HepG2 (cell line): ENCODE results near the gene ZNF584. TPM values are rescaled to one million over a fixed set of nuclear protein-coding genes. Genes with fewer than 3 reads are reported as not detected.
A peak's percentile ranks its signal among the peaks of the same experiment; 100 is the strongest.

Experiments used
- BCL6 ChIP-seq: IDR thresholded peaks from 2 replicates; pipeline ENCODE4 v1.6.1; 2016; ENCODE audit warnings: missing genetic modification reagents, missing compliant biosample characterization
- CREB1 ChIP-seq, 2 experiments: fragments of 450-650 bp in 1 of 2; IDR thresholded peaks; 2 replicates each; pipeline ENCODE4 v1.6.1; 2016 to 2017; ENCODE audit warnings: control low read depth in 1 of 2, mild to moderate bottlenecking in 1 of 2, missing compliant biosample characterization in 1 of 2, missing genetic modification characterization in 1 of 2
- DR1 ChIP-seq: sonication (generic); formaldehyde crosslinking; IDR thresholded peaks from 2 replicates; pipeline ENCODE4 v1.8.0; 2021; ENCODE audit warnings: mild to moderate bottlenecking, missing genetic modification reagents, inconsistent platforms
- GATAD1 ChIP-seq: IDR thresholded peaks from 2 replicates; pipeline ENCODE4 v1.6.1; 2016; ENCODE audit warnings: missing genetic modification reagents, missing compliant biosample characterization
- GRHL1 ChIP-seq: sonication (generic); formaldehyde crosslinking; conservative IDR thresholded peaks from 2 replicates; pipeline ENCODE4 v1.8.0; 2022; ENCODE audit warnings: missing genetic modification reagents
- KLF13 ChIP-seq: sonication (generic); formaldehyde crosslinking; IDR thresholded peaks from 2 replicates; pipeline ENCODE4 v1.4.0; 2020; ENCODE audit warnings: mild to moderate bottlenecking, missing genetic modification reagents
- KLF15 ChIP-seq: sonication (generic); formaldehyde crosslinking; IDR thresholded peaks from 2 replicates; pipeline ENCODE4 v1.8.1; 2023; ENCODE audit warnings: borderline replicate concordance, mild to moderate bottlenecking, inconsistent platforms, missing genetic modification reagents, mixed read lengths
- LCORL ChIP-seq, 2 experiments: fragments of 450-650 bp in 1 of 2; sonication (generic) in 1 of 2; formaldehyde crosslinking in 1 of 2; IDR thresholded peaks; 2 replicates each; pipeline versions ENCODE4 v1.5.0 to v1.6.1; 2017 to 2020; ENCODE audit warnings: antibody characterized with exemption in 1 of 2, missing genetic modification reagents in 1 of 2
- MYNN ChIP-seq: sonication (generic); formaldehyde crosslinking; IDR thresholded peaks from 2 replicates; pipeline ENCODE4 v1.4.0; 2020; ENCODE audit warnings: mild to moderate bottlenecking, low read depth, missing genetic modification reagents
- PPARG ChIP-seq: conservative IDR thresholded peaks from 2 replicates; pipeline ENCODE4 v1.6.1; 2016; ENCODE audit warnings: missing biosample characterization, missing genetic modification reagents
- PRDM10 ChIP-seq: sonication (generic); formaldehyde crosslinking; IDR thresholded peaks from 2 replicates; pipeline ENCODE4 v1.4.0; 2020; ENCODE audit warnings: low read depth, missing genetic modification reagents
- RARG ChIP-seq: sonication (generic); formaldehyde crosslinking; IDR thresholded peaks from 2 replicates; pipeline ENCODE4 v1.4.0; 2020; ENCODE audit warnings: low read depth, mild to moderate bottlenecking, missing genetic modification reagents
- SMYD3 ChIP-seq: sonication (generic); formaldehyde crosslinking; IDR thresholded peaks from 2 replicates; pipeline ENCODE4 v1.8.1; 2023; ENCODE audit warnings: mild to moderate bottlenecking, missing genetic modification reagents
- ZNF230 ChIP-seq: sonication (generic); formaldehyde crosslinking; IDR thresholded peaks from 2 replicates; pipeline ENCODE4 v1.4.0; 2020; ENCODE audit warnings: mild to moderate bottlenecking, missing genetic modification reagents
- ZNF720 ChIP-seq: sonication (generic); formaldehyde crosslinking; IDR thresholded peaks from 2 replicates; pipeline ENCODE4 v1.4.0; 2020; ENCODE audit warnings: missing genetic modification reagents
- ZSCAN30 ChIP-seq: sonication (generic); formaldehyde crosslinking; IDR thresholded peaks from 2 replicates; pipeline ENCODE4 v1.5.0; 2020; ENCODE audit warnings: mild to moderate bottlenecking, missing genetic modification reagents
- polyA plus RNA-seq, 8 experiments: library from polyadenylated mRNA; depleted of rRNA in 3 of 8; stranded (reverse) in 7 of 8; unstranded in 1 of 8; fragments of >200 nt; fragmentation: Illumina TruSeq in 4 of 8; extraction: Trizol in 4 of 8; gene quantifications; 2 replicates each; pipeline versions ENCODE4 v1.2.1 to v1.2.3, GENCODE V29; 2011 to 2016; ENCODE audit warnings: low read depth in 4 of 8, missing spikeins in 1 of 8, mixed read lengths in 1 of 8; ENCODE audit not compliant: insufficient read depth in 1 of 8
- total RNA-seq, 5 experiments: library from RNA; depleted of rRNA; stranded (reverse); fragments of >200 nt; fragmentation: Illumina TruSeq; extraction: Trizol; gene quantifications; 2 replicates each; pipeline ENCODE4 v1.2.3, GENCODE V29; 2016; ENCODE audit warnings: low read depth in 1 of 5
- TF ChIP-seq, protein P1 (sequence below): sonication (generic); formaldehyde crosslinking; IDR thresholded peaks from 2 replicates; pipeline ENCODE4 v1.5.0; 2020; ENCODE audit warnings: mild to moderate bottlenecking, missing genetic modification reagents
- TF ChIP-seq, protein P2 (sequence below): IDR thresholded peaks from 2 replicates; pipeline ENCODE4 v1.6.1; 2018; ENCODE audit warnings: missing genetic modification reagents, mild to moderate bottlenecking, missing compliant biosample characterization

ZNF584 gene
- total and polyA plus RNA-seq, 2 of the 13 experiments (the other 11 are each of a cell fraction or from before 2014, with no cell fraction given): 2.4 to 7.0 TPM

GRCh38 chr19:58380662-58381459 lies 27.6 kb upstream of the ZNF584 start, which contains the start of gene ZNF837 (continued):
- TF ChIP-seq PRDM10 (CRISPR knock-in tag): no peak
- peak; percentile 98 for TF ChIP-seq GATAD1
- no peak for TF ChIP-seq GRHL1
- TF ChIP-seq, protein P1, sequence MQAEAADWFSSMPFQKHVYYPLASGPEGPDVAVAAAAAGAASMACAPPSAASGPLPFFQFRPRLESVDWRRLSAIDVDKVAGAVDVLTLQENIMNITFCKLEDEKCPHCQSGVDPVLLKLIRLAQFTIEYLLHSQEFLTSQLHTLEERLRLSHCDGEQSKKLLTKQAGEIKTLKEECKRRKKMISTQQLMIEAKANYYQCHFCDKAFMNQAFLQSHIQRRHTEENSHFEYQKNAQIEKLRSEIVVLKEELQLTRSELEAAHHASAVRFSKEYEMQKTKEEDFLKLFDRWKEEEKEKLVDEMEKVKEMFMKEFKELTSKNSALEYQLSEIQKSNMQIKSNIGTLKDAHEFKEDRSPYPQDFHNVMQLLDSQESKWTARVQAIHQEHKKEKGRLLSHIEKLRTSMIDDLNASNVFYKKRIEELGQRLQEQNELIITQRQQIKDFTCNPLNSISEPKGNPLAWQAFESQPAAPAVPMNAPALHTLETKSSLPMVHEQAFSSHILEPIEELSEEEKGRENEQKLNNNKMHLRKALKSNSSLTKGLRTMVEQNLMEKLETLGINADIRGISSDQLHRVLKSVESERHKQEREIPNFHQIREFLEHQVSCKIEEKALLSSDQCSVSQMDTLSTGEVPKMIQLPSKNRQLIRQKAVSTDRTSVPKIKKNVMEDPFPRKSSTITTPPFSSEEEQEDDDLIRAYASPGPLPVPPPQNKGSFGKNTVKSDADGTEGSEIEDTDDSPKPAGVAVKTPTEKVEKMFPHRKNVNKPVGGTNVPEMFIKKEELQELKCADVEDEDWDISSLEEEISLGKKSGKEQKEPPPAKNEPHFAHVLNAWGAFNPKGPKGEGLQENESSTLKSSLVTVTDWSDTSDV (CRISPR knock-in tag): peak; percentile 37; the same call in 1 of the 2 replicates
- TF ChIP-seq CREB1 (IDR thresholded peaks at IDR 0.05): peak; percentile 77
- peak; percentile 80 for TF ChIP-seq CREB1 (CRISPR knock-in tag; IDR thresholded peaks at IDR 0.05)
- no peak for TF ChIP-seq RARG (CRISPR knock-in tag)
- no peak for TF ChIP-seq KLF13 (CRISPR knock-in tag)
- TF ChIP-seq ZSCAN30 (CRISPR knock-in tag): peak; percentile 93; the same call in 1 of the 2 replicates
- TF ChIP-seq, protein P2, sequence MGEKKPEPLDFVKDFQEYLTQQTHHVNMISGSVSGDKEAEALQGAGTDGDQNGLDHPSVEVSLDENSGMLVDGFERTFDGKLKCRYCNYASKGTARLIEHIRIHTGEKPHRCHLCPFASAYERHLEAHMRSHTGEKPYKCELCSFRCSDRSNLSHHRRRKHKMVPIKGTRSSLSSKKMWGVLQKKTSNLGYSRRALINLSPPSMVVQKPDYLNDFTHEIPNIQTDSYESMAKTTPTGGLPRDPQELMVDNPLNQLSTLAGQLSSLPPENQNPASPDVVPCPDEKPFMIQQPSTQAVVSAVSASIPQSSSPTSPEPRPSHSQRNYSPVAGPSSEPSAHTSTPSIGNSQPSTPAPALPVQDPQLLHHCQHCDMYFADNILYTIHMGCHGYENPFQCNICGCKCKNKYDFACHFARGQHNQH (CRISPR knock-in tag): peak; percentile 83
- TF ChIP-seq MYNN (CRISPR knock-in tag): no peak
- peak; percentile 63 for TF ChIP-seq BCL6
- TF ChIP-seq ZNF720: no peak
- TF ChIP-seq LCORL (IDR thresholded peaks at IDR 0.05): no peak
- TF ChIP-seq LCORL (CRISPR knock-in tag; IDR thresholded peaks at IDR 0.05): peak; percentile 92
- no peak; the same call in 1 of the 2 replicates for TF ChIP-seq SMYD3
- peak; percentile 44; the same call in 1 of the 2 replicates for TF ChIP-seq PPARG (CRISPR knock-in tag)
- TF ChIP-seq KLF15: 0 out of 2 replicates have a peak, but pooled peaks have one; percentile 64
- TF ChIP-seq ZNF230 (CRISPR knock-in tag): peak; percentile 57; the same call in 1 of the 2 replicates
- peak; percentile 77 for TF ChIP-seq DR1 (CRISPR knock-in tag)
